Hematopoietic multipotent progenitor cell treated with erythropoietin and hydrocortisone succinate and interleukin-3 and kit ligand, for 15 days (in vitro differentiated cells): ENCODE data around the gene TIMM13.
"Not testable (repeated sequence)": the region's sequence is repeated elsewhere in the genome, so short reads cannot be mapped to it uniquely, and the experiment has no call there.

Source experiments
- DNase-seq: peaks from one replicate; pipeline ENCODE4 v3.0.0-alpha.2; 2015; ENCODE audit warnings: low spot score

TIMM13 gene

DNA sequence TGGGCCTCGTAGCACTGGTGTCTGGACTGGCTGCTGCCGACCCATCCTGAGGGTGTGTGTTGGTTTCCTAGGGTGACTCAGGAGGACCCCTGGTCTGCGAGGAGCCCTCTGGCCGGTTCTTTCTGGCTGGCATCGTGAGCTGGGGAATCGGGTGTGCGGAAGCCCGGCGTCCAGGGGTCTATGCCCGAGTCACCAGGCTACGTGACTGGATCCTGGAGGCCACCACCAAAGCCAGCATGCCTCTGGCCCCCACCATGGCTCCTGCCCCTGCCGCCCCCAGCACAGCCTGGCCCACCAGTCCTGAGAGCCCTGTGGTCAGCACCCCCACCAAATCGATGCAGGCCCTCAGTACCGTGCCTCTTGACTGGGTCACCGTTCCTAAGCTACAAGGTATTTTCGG, 13.8 kb downstream of the TIMM13 start:
- DNase-seq, result no peak

GRCh38 chr19:2413159-2413558, 14.2 kb downstream of the TIMM13 start:
- DNase-seq, result no peak

- DNase-seq, result no peak
These were observed 14.9 kb downstream of the TIMM13 start for GRCh38 chr19:2412449-2412848.

DNA sequence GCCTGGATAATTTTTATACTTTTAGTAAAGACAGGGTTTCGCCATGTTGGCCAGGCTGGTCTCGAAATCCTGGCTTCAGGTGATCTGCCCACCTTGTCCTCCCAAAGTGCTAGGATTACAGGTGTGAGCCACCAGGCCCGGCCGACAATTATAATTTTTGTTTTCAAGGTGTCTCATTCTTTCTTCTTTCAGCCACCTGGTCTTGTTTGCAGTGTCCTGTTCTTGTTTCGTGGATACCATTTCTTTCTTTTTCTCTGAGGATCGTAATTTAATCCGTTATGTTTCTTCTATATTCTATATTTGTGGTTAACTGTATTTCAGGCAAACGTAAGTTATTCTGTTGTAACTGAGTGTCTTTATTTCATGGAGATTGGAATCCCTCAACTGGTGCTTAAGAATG, 15.7 kb downstream of the TIMM13 start:
- DNase-seq, result no peak

DNA sequence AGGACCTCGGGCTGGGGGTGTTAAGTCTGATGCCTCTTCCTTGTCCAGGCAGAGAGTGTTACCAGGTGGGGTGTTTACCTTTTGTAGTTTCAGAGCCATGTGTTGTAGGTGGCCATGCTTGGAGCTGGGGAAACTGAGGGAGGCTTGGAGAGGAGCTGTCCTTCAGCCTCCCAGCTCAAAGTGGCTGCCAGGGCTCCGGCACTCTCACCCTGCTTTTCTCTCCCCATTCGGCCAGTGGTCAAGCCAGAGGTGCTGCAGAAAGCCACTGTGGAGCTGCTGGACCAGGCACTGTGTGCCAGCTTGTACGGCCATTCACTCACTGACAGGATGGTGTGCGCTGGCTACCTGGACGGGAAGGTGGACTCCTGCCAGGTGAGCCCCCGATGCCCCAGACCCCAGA, 17.4 kb downstream of the TIMM13 start:
- no peak for DNase-seq

DNA sequence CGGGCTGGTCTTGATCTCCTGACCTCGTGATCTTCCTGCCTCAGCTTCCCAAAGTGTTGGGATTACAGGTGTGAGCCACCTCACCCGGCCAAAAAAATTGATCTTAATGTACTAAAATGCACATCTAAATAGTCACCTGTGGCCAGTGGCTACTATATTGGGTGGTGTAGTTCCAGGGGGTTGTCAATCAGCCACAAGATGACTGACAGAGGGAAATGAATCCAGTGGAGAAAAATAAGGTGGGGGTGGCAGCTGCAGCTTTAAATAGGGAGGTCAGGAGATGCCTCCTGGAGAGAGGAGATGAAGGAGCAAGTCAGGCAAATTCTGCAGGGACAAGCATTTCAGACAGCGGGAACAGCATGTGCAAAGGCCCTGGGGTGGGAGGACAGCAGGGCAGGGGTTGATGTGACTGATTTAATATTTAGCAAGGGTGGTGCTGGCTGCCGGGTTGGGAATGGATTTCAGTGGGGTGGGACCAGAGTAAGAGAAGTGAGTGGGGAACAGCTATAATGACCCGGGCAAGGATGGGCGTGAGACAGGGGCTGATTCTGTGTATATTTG, 18.0 kb downstream of the TIMM13 start:
- DNase-seq, result no peak

- DNase-seq, result no peak
These were observed 19.1 kb downstream of the TIMM13 start for GRCh38 chr19:2408247-2408646.

- no peak for DNase-seq
These were observed 27.8 kb downstream of the TIMM13 start for GRCh38 chr19:2399582-2399981.

DNA sequence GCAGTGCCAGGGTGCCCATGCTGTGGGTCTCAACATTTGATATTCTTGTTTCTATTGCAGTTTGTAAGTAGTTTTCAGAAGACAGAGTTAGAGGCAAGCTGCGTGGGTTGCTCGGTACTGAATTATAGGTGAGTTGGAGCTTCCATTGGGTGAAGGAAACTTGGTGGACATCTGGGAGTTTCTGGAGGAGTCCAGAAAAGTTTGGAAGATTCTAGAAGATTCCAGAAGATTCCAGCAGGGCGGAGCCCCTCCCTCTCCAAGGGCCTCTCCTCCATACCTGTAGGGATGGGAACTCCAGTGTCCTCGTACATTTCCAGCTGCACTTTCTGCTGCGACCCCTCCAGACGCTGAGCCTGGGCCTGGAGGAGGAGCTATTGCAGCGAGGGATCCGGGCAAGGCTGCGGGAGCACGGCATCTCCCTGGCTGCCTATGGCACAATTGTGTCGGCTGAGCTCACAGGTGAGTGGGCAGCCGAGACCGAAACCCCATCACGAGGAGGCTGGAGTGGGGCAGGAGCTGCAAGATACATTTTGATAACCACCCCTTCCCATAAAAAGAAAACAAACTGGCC, 28.6 kb downstream of the TIMM13 start:
- no peak for DNase-seq

DNA sequence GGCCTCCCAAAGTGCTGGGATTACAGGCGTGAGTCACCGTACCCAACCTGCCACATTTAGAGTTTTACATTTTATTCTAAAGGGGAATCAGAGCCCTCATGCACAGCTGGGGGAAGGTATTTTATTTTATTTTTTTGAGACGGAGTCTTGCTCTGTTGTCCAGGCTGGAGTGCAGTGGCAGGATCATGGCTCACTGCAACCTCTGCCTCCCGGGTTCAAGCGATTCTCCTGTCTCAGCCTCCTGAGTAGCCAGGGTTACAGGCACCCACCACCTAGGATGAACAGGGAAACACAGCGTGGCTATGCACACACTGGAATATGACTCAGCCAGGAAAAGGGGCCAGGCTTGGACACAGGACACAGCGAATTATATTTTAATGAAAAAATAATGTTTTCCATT, 30.2 kb downstream of the TIMM13 start:
- not testable (repeated sequence) for DNase-seq

DNA sequence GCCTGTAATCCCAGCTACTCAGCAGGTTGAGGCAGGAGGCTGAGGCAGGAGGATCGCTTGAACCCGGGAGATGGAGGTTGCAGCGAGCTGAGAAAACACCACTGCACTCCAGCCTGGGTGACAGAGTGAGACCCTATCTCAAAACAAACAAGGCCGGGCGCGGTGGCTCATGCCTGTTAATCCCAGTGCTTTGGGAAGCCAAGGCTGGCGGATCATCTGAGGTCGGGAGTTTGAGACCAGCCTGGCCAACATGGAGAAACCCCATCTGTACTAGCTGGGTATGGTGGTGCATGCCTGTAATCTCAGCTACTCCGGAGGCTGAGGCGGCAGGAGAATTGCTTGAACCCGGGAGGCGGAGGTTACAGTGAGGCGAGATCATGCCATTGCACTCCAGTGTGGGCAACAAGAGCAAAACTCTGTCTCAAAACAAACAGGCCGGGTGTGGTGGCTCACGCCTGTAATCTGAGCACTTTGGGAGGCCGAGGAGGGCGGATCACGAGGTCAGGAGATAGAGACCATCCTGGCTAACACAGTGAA, 32.0 kb downstream of the TIMM13 start:
- DNase-seq, result not testable (repeated sequence)

- no peak for DNase-seq
These were observed 32.7 kb downstream of the TIMM13 start for GRCh38 chr19:2394442-2395292.

DNA sequence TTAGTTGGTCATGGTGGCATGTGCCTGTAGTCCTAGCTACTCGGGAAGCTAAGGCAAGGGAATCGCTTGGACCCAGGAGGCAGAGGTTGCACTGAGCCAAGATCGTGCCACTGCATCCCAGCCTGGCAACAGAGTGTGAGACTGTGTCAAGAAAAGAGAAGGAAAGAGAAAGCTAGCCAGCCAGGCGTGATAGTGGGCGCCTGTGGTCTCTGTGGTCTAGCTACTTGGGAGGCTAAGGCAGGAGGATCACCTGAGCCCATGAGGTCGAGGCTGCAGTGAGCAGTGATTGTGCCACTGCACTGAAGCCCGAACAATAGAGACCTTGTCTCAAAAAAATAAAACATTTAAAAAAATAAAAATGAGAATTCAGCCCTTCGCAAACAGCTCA, 33.3 kb downstream of the TIMM13 start:
- no peak for DNase-seq

DNA sequence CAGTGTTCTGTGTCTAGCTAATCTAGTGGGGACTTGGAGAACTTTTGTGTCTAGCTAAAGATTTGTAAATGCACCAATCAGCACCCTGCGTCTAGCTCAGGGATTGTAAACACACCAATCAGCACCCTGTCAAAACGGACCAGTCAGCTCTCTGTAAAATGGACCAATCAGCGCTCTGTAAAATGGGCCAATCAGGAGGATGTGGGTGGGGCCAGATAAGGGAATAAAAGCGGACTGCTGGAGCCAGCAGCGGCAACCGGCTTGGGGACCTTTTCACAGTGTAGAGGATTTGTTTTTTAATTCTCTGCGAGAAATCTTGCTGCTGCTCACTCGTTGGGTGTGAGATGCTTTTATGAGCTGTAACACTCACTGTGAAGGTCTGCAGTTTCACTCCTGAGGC, 34.5 kb downstream of the TIMM13 start:
- not testable (repeated sequence) for DNase-seq

DNA sequence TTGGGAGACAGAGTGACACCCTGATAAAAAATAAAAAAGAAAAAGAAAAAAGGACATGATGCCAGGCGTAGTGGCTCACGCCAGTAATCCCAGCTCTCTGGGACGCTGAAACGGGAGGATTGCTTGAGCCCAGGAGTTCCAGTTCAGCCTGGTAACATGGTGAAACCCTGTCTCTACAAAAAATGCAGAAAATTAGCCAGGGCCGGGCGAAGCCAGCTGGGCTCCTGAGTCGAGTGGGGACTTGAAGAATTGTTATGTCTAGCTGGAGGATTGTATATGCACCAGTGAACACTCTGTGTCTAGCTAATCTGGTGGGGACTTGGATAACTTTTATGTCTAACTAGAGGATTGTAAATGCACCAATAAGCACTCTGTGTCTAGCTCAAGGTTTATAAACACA, 35.0 kb downstream of the TIMM13 start:
- DNase-seq, result no peak

DNA sequence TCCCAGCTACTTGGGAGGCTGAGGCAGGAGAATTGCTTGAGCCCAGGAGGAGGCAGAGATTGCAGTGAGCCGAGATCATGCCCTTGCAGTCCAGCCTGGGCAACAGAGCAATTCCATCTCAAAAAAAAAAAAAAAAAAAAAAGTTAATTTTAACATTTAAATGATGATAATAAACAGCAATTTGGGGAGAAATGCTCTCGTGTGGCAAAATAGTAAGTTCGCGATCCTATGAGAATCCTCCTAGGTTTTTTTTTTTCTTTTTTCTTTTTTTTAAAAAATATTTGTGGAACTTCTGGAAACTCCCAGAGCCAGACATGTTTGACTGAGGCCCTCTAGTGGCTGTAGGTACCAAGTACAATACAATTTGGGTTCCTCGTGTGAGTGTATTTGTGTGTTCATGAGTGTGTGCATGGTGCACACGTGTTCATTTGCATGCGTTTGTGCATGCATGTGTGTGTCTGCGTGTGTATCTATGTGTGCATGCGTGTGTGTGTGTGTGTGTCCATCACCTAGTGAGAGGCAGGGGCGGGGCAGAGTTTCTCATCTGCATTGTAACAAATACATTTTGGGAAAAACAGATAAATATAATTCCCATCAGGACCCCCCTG, 36.2 kb downstream of the TIMM13 start:
- peak; percentile 76 for DNase-seq

- DNase-seq, result no peak
These were observed 37.8 kb downstream of the TIMM13 start for GRCh38 chr19:2389594-2389993.

- DNase-seq, result no peak
These were observed 39.8 kb downstream of the TIMM13 start for GRCh38 chr19:2387367-2388288.

GRCh38 chr19:2385053-2385721, 42.2 kb downstream of the TIMM13 start:
- no peak for DNase-seq

GRCh38 chr19:2382530-2383222, 44.7 kb downstream of the TIMM13 start:
- no peak for DNase-seq
